ENCODE measurements around the gene NTRK2. TPM values are rescaled to one million over a fixed set of nuclear protein-coding genes. Genes with fewer than 3 reads are reported as not detected.

Gene NTRK2
- total RNA-seq, 1 experiment from 2014 or later = not detected

- no TSS peak for BruUV-seq (replicated peaks)
- RAD21 ChIA-PET (ENCODE audit: low non-redundant PET in 1 of 2, low total read pairs in 2 of 2, uncharacterized antibody in 2 of 2, unreplicated experiment in 2 of 2) = no interaction called here
- no peak for ATAC-seq
Measured at GRCh38 chr9:85054017-85054416, 384.5 kb downstream of the NTRK2 start.

More at GRCh38 chr9:85054017-85054416, 384.5 kb downstream of the NTRK2 start:
- ChIA-PET POLR2A (no interaction called here), CTCF (no interaction called here)
- no peak for DNase-seq (ENCODE audit: low read depth, low spot score)
- intact Hi-C loops (cut with micrococcal nuclease) = no loop called here
- Histone ChIP-seq H3K36me3 (ENCODE audit: control insufficient read depth in 1 of 2, insufficient read depth in 2 of 2, low read length in 2 of 2) (no peaks in the 10 kb centered on the region), H2AFZ (ENCODE audit: low read depth, low read length, poor library complexity, severe bottlenecking) (no peak overlapping the region), H3K27ac (ENCODE audit: low read depth, low read length) (no peak overlapping the region), H3K4me2 (ENCODE audit: low read length) (no peak overlapping the region), H3K79me2 (ENCODE audit: insufficient read depth, low read length) (no peaks in the 10 kb centered on the region), H3K9me3 (ENCODE audit: control insufficient read depth in 1 of 2, insufficient read depth in 1 of 2, low read depth in 1 of 2, low read length in 2 of 2) (no peaks in the 10 kb centered on the region), H3K9me2 (ENCODE audit: insufficient read depth) (no peaks in the 10 kb centered on the region), H3K4me3 (replicated peaks in 1 of 2; ENCODE audit: low read depth in 1 of 2, low read length in 2 of 2) (no peak overlapping the region), H3K27me3 (ENCODE audit: insufficient read depth, low read length) (peaks cover 21% of the 10 kb centered on the region), H4K20me1 (ENCODE audit: insufficient read depth) (no peaks in the 10 kb centered on the region), H3K9ac (ENCODE audit: low read length) (no peak overlapping the region), H3K4me1 (ENCODE audit: control insufficient read depth in 1 of 2, insufficient read depth in 2 of 2, low read length in 2 of 2) (no peaks in the 10 kb centered on the region)
- TF ChIP-seq EZH2phosphoT487 (IDR thresholded peaks at IDR 0.05; ENCODE audit: borderline replicate concordance) (no peak), SRF (IDR thresholded peaks at IDR 0.05; ENCODE audit: low read depth) (no peak), JUND (IDR thresholded peaks at IDR 0.05) (no peak), TCF7L2 (IDR thresholded peaks at IDR 0.05; ENCODE audit: borderline replicate concordance, extremely low read depth, insufficient read depth, insufficient read length) (no peak), REST (IDR thresholded peaks at IDR 0.05; ENCODE audit: low read depth) (no peak), RAD21 (IDR thresholded peaks at IDR 0.05; ENCODE audit: low read depth) (no peak), CEBPB (IDR thresholded peaks at IDR 0.05; ENCODE audit: low read depth) (no peak), ZFX (IDR thresholded peaks at IDR 0.05) (no peak), ZNF274 (IDR thresholded peaks at IDR 0.05; ENCODE audit: low read depth, low read length) (no peak), ELF1 (IDR thresholded peaks at IDR 0.05; ENCODE audit: borderline replicate concordance, low read depth) (no peak), POLR2A (IDR thresholded peaks at IDR 0.05; ENCODE audit: borderline replicate concordance, extremely low read depth, insufficient read depth, insufficient read length) (no peak), POLR2AphosphoS5 (IDR thresholded peaks at IDR 0.05; ENCODE audit: low read depth, low read length) (no peak), SIN3A (IDR thresholded peaks at IDR 0.05; ENCODE audit: low read depth) (no peak), SP1 (IDR thresholded peaks at IDR 0.05; ENCODE audit: low read depth) (no peak), EZH2 (IDR thresholded peaks at IDR 0.05) (no peak), ATF3 (IDR thresholded peaks at IDR 0.05) (no peak), YY1 (IDR thresholded peaks at IDR 0.05; ENCODE audit: extremely low read depth, insufficient replicate concordance, low read depth, low read length) (no peak), ZBTB33 (IDR thresholded peaks at IDR 0.05; ENCODE audit: extremely low read depth, insufficient replicate concordance, low read length) (no peak)

All from HCT116 (cell line).